MM.1S (cell line): ENCODE results near the gene RPRD1A.

ENCODE experiments used
- DNase-seq: peaks from one replicate; pipeline ENCODE4 v3.0.0-alpha.2; 2015
- H2AFZ ChIP-seq: fragments of 300-600 bp; sonication (generic); 2 replicates; pipeline ENCODE4 v1.6.0; 2016; ENCODE audit warnings: antibody characterized with exemption, low read length
- H3F3A ChIP-seq: fragments of 300-600 bp; sonication (generic); 2 replicates; pipeline ENCODE4 v1.6.1; 2016; ENCODE audit warnings: mild to moderate bottlenecking, antibody characterized with exemption, low read length, moderate library complexity, mixed read lengths; ENCODE audit not compliant: insufficient read depth
- H3K27ac ChIP-seq: fragments of 300-600 bp; sonication (generic); 2 replicates; pipeline ENCODE4 v1.5.1; 2016; ENCODE audit warnings: mild to moderate bottlenecking, low read length
- H3K27me3 ChIP-seq: fragments of 300-600 bp; sonication (generic); replicated peaks from 2 replicates; pipeline ENCODE4 v1.6.0; 2016; ENCODE audit warnings: low read length; ENCODE audit not compliant: insufficient read depth
- H3K36me3 ChIP-seq: fragments of 300-600 bp; sonication (generic); replicated peaks from 2 replicates; pipeline ENCODE4 v1.6.1; 2016; ENCODE audit warnings: mild to moderate bottlenecking, low read length, mixed read lengths; ENCODE audit not compliant: insufficient read depth
- H3K4me1 ChIP-seq: fragments of 300-600 bp; sonication (generic); 2 replicates; pipeline ENCODE4 v1.6.1; 2016; ENCODE audit warnings: low read length, mixed read lengths
- H3K4me2 ChIP-seq: fragments of 300-600 bp; sonication (generic); 2 replicates; pipeline ENCODE4 v1.6.0; 2016; ENCODE audit warnings: low read depth, low read length
- H3K4me3 ChIP-seq: fragments of 300-600 bp; sonication (generic); 2 replicates; pipeline ENCODE4 v1.5.1; 2016; ENCODE audit warnings: low read length, mixed read lengths
- H3K79me2 ChIP-seq: fragments of 300-600 bp; sonication (generic); 2 replicates; pipeline ENCODE4 v1.6.1; 2016; ENCODE audit warnings: mixed run types, low read length, mixed read lengths
- H3K9ac ChIP-seq: fragments of 300-600 bp; sonication (generic); 2 replicates; pipeline ENCODE4 v1.6.1; 2016; ENCODE audit warnings: low read length, mixed read lengths
- H3K9me2 ChIP-seq: fragments of 300-600 bp; sonication (generic); replicated peaks from 2 replicates; pipeline ENCODE4 v1.6.1; 2016; ENCODE audit warnings: mild to moderate bottlenecking, low read length, mixed read lengths; ENCODE audit not compliant: insufficient read depth
- H3K9me3 ChIP-seq: fragments of 300-600 bp; sonication (generic); replicated peaks from 2 replicates; pipeline ENCODE4 v1.6.1; 2016; ENCODE audit warnings: mild to moderate bottlenecking, low read length, mixed read lengths; ENCODE audit not compliant: insufficient read depth
- H4K20me1 ChIP-seq: fragments of 300-600 bp; sonication (generic); 2 replicates; pipeline ENCODE4 v1.6.1; 2016; ENCODE audit warnings: mild to moderate bottlenecking, low read length, moderate library complexity, mixed read lengths; ENCODE audit not compliant: insufficient read depth
- EZH2 ChIP-seq: fragments of 300-600 bp; sonication (generic); optimal IDR thresholded peaks from 2 replicates; pipeline ENCODE3; 2017; ENCODE audit warnings: low read depth, mild to moderate bottlenecking, antibody characterized with exemption, low read length, mixed read lengths
- EZH2phosphoT487 ChIP-seq: fragments of 300-600 bp; sonication (generic); IDR thresholded peaks from 2 replicates; pipeline ENCODE4 v1.6.1; 2018; ENCODE audit warnings: antibody characterized with exemption, low read length
- TF ChIP-seq, protein P1 (sequence below): fragments of 300-600 bp; sonication (generic); IDR thresholded peaks from 2 replicates; pipeline ENCODE4 v1.5.1; 2016; ENCODE audit warnings: antibody characterized with exemption, low read length, mixed read lengths

RPRD1A gene

DNA sequence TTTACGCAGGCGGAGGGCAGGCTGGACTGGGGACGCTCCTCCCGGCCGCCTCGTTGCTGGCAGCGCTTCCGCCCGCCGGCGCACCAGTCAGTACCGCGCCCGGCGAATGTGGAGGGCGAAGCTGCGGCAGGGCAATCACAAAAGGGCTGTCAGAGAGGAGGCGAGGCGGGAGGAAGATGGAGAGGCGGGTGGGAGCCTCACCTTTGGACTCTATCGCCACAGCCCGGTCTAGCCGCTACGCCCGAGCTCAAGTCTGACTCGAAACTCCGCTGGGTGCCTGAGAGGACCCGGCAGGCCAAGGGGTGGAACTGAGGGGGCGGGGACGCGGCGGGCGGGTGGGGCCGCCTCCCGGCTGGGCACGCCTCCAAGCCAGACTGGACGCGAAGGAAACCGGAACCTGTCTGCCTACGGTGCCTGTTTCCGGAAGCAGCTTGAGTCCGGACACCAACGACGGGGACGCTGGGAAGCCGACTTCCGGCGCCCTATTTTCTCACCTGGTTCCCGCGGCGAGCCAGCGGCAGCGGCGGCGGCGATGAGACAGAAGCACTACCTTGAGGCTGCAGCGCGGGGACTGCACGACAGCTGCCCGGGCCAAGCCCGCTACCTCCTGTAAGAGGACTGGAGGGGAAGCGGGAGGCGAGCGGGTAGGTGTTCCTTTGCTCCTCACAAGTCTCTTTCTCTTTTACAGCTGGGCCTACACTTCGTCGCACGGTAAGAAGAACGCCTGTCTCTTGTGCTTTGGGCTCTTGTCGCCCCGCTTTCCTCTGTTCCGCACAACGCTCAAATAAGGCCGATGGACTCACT is 95.0 kb downstream of the RPRD1A start, which contains the start of gene RMP24:
TSS of gene RMP24 (plus strand) at position 483 of the 804 bp plus-strand sequence.
- TF ChIP-seq, protein P1, sequence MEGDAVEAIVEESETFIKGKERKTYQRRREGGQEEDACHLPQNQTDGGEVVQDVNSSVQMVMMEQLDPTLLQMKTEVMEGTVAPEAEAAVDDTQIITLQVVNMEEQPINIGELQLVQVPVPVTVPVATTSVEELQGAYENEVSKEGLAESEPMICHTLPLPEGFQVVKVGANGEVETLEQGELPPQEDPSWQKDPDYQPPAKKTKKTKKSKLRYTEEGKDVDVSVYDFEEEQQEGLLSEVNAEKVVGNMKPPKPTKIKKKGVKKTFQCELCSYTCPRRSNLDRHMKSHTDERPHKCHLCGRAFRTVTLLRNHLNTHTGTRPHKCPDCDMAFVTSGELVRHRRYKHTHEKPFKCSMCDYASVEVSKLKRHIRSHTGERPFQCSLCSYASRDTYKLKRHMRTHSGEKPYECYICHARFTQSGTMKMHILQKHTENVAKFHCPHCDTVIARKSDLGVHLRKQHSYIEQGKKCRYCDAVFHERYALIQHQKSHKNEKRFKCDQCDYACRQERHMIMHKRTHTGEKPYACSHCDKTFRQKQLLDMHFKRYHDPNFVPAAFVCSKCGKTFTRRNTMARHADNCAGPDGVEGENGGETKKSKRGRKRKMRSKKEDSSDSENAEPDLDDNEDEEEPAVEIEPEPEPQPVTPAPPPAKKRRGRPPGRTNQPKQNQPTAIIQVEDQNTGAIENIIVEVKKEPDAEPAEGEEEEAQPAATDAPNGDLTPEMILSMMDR, result no peak
- TF ChIP-seq EZH2, result no peak
- TF ChIP-seq EZH2phosphoT487, result no peak
- peak within 1 kb of the TSS; percentile 89 for H3K4me3 ChIP-seq
- peak within 1 kb of the TSS; percentile 92 for H2AFZ ChIP-seq
- H3K4me2 ChIP-seq, result peak within 1 kb of the TSS; percentile 84
- peak; percentile 97 for DNase-seq
- peak within 1 kb of the TSS; percentile 84 for H3K27ac ChIP-seq
- peaks cover 35% of the 10 kb centered on the region for H3K79me2 ChIP-seq
- H3F3A ChIP-seq, result peaks cover 14% of the 10 kb centered on the region; the same call in 1 of the 2 replicates
- peak within 1 kb of the TSS; percentile 73 for H3K9ac ChIP-seq
- no peaks in the 10 kb centered on the region for H4K20me1 ChIP-seq
- H3K27me3 ChIP-seq, result no peaks in the 10 kb centered on the region
- no peaks in the 10 kb centered on the region for H3K9me3 ChIP-seq
- peaks cover 15% of the 10 kb centered on the region for H3K4me1 ChIP-seq
- peaks cover 5% of the 10 kb centered on the region; the same call in 1 of the 2 replicates for H3K36me3 ChIP-seq
- no peaks in the 10 kb centered on the region for H3K9me2 ChIP-seq

DNA sequence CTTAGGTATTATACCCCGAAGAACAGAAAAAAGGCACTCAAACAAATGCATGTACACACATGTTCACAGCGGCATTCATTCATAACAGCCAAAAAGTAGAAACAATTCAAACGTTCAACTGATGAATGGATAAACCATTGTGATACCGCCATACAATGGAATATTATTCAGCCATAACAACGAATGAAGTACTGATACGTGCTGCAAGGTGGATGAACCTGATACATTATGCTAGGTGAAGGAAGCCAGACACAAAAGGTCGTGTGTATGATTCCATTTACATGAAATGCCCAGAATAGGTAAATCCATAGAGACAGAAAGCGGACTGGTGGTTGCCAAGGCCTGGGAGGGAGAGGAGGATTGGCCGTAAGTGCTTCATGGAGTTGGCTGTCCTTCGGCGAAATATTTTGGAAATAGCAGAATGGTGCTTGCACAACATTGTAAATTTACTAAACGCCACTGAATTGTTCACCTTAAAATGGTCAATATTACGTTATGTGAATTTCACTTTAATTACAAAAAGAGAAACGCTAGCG is 95.6 kb downstream of the RPRD1A start:
- Histone ChIP-seq H3K4me1 (peaks cover 15% of the 10 kb centered on the region), H3K4me2 (peak overlapping the region; percentile 84), H3F3A (peaks cover 14% of the 10 kb centered on the region; the same call in 1 of the 2 replicates), H4K20me1 (no peaks in the 10 kb centered on the region), H3K9me3 (no peaks in the 10 kb centered on the region), H3K9me2 (no peaks in the 10 kb centered on the region), H3K27ac (peak overlapping the region; percentile 84; the same call in 1 of the 2 replicates), H3K9ac (peak overlapping the region; percentile 73; the same call in 1 of the 2 replicates), H3K36me3 (peaks cover 5% of the 10 kb centered on the region; the same call in 1 of the 2 replicates), H3K4me3 (peak overlapping the region; percentile 89), H2AFZ (peak overlapping the region; percentile 92), H3K79me2 (peaks cover 35% of the 10 kb centered on the region), H3K27me3 (no peaks in the 10 kb centered on the region)
- TF ChIP-seq, protein P1, result no peak
- TF ChIP-seq EZH2 (no peak), EZH2phosphoT487 (no peak)
- DNase-seq, result no peak

GRCh38 chr18:35969676-35970075 is 97.7 kb downstream of the RPRD1A start:
- TF ChIP-seq, protein P1, result no peak
- TF ChIP-seq EZH2, result no peak
- no peak for TF ChIP-seq EZH2phosphoT487
- Histone ChIP-seq H2AFZ (no peak overlapping the region), H4K20me1 (no peaks in the 10 kb centered on the region), H3K27me3 (no peaks in the 10 kb centered on the region), H3K9me2 (no peaks in the 10 kb centered on the region), H3K79me2 (peaks cover 22% of the 10 kb centered on the region), H3K9me3 (no peaks in the 10 kb centered on the region), H3K27ac (no peak overlapping the region), H3K4me3 (no peak overlapping the region), H3K9ac (no peak overlapping the region), H3F3A (peaks cover 14% of the 10 kb centered on the region; the same call in 1 of the 2 replicates), H3K4me2 (peak overlapping the region; percentile 18; the same call in 1 of the 2 replicates), H3K4me1 (peaks cover 15% of the 10 kb centered on the region), H3K36me3 (no peaks in the 10 kb centered on the region)
- no peak for DNase-seq
